Endothelial cell of umbilical vein (primary cell): ENCODE measurements around the gene RELN. TPM values are rescaled to one million over a fixed set of nuclear protein-coding genes. Genes with fewer than 3 reads are reported as not detected.

Experiments
- BruUV-seq: library from RNA; stranded (reverse); fragments of 400-500 nt; replicated peaks from 2 replicates; lab custom pipeline; 2021; lab: Mats Ljungman, UMichigan
- CTCF ChIA-PET: fragments of 300-600, 350-600 bp; sonication (Branson Sonifier 250); formaldehyde crosslinking; loops from one replicate; lab custom pipeline; 2021; ENCODE audit warnings: antibody characterized with exemption, inconsistent platforms; lab: Charles Lee
- POLR2A ChIA-PET: fragments of 300-600, 350-600 bp; sonication (Branson Sonifier 250); formaldehyde crosslinking; loops from one replicate; lab custom pipeline; 2021; ENCODE audit warnings: antibody characterized with exemption, inconsistent platforms; lab: Charles Lee
- DNase-seq: peaks from one replicate; pipeline ENCODE4 v3.0.0-alpha.2; 2011; ENCODE audit warnings: low read depth, low spot score
- FAIRE-seq: peaks from 2 replicates; lab custom pipeline; 2011; peaks lifted over from hg19 to GRCh38; lab: Jason Lieb, UNC
- H2AFZ ChIP-seq: 2 replicates; pipeline ENCODE4 v1.6.0; 2012; ENCODE audit warnings: low read depth, low read length, control low read depth, inconsistent platforms
- H3K27ac ChIP-seq: 2 replicates; pipeline ENCODE4 v1.5.1; 2011; ENCODE audit warnings: low read depth, mild to moderate bottlenecking, control low read depth, low read length, moderate library complexity; ENCODE audit not compliant: insufficient read depth
- H3K27me3 ChIP-seq, 2 experiments: 2 replicates each; pipeline versions ENCODE4 v1.6.0 to v1.6.1; 2011; ENCODE audit warnings: low read length in 2 of 2, mixed read lengths in 1 of 2; ENCODE audit not compliant: control insufficient read depth in 2 of 2, insufficient read depth in 2 of 2
- H3K36me3 ChIP-seq, 2 experiments: 2 replicates in 1 of 2; 3 replicates in 1 of 2; pipeline ENCODE4 v1.5.1; 2011; ENCODE audit warnings: low read length in 2 of 2, mild to moderate bottlenecking in 1 of 2, moderate library complexity in 1 of 2; ENCODE audit not compliant: control insufficient read depth in 2 of 2, insufficient read depth in 2 of 2; ENCODE audit errors: extremely low read depth in 1 of 2
- H3K4me1 ChIP-seq: 3 replicates; pipeline ENCODE4 v1.5.1; 2011; ENCODE audit warnings: mild to moderate bottlenecking, low read length; ENCODE audit not compliant: control insufficient read depth, insufficient read depth; ENCODE audit errors: extremely low read depth
- H3K4me2 ChIP-seq: 2 replicates; pipeline ENCODE4 v1.6.1; 2011; ENCODE audit warnings: low read length, control low read depth, mixed read lengths; ENCODE audit not compliant: insufficient read depth
- H3K4me3 ChIP-seq, 3 experiments: fragments of 200-600 bp in 1 of 3; sonication (generic), shearing (Covaris generic) in 1 of 3; replicated peaks in 1 of 3; 2 replicates each; pipeline ENCODE4 v1.5.1; 2011 to 2016; ENCODE audit warnings: control low read depth in 3 of 3, low read length in 3 of 3, mild to moderate bottlenecking in 2 of 3, inconsistent platforms in 1 of 3, low read depth in 1 of 3, moderate library complexity in 1 of 3; ENCODE audit not compliant: insufficient read depth in 1 of 3
- H3K79me2 ChIP-seq: 2 replicates; pipeline ENCODE4 v1.6.0; 2012; ENCODE audit warnings: low read length, inconsistent platforms; ENCODE audit not compliant: control insufficient read depth, insufficient read depth
- H3K9ac ChIP-seq: replicated peaks from 2 replicates; pipeline ENCODE3; 2011; ENCODE audit warnings: low read length, control low read depth; ENCODE audit not compliant: insufficient read depth; ENCODE audit errors: extremely low read depth
- H3K9me1 ChIP-seq: replicated peaks from 3 replicates; pipeline ENCODE4 v1.6.0; 2011; ENCODE audit warnings: mild to moderate bottlenecking, low read length; ENCODE audit not compliant: control insufficient read depth, insufficient read depth; ENCODE audit errors: extremely low read depth
- H3K9me3 ChIP-seq: replicated peaks from 2 replicates; pipeline ENCODE4 v1.5.1; 2012; ENCODE audit warnings: low read length, inconsistent platforms; ENCODE audit not compliant: control insufficient read depth, insufficient read depth
- H4K20me1 ChIP-seq: replicated peaks from 2 replicates; pipeline ENCODE3; 2011; ENCODE audit warnings: mild to moderate bottlenecking, low read length; ENCODE audit not compliant: control insufficient read depth, insufficient read depth; ENCODE audit errors: extremely low read depth
- EZH2 ChIP-seq: IDR thresholded peaks from 2 replicates; pipeline ENCODE4 v1.6.1; 2012; ENCODE audit warnings: borderline replicate concordance, low read depth, mild to moderate bottlenecking, moderate library complexity, low read length, inconsistent platforms; ENCODE audit not compliant: severe bottlenecking
- FOS ChIP-seq: IDR thresholded peaks from 2 replicates; pipeline ENCODE4 v1.6.1; 2011; ENCODE audit warnings: mild to moderate bottlenecking, low read length, moderate library complexity, borderline replicate concordance; ENCODE audit not compliant: insufficient read depth
- GATA2 ChIP-seq: IDR thresholded peaks from 2 replicates; pipeline ENCODE4 v1.7.0; 2011; ENCODE audit warnings: low read depth, mild to moderate bottlenecking, moderate library complexity, mixed read lengths, low read length; ENCODE audit not compliant: insufficient read length, insufficient read depth
- JUN ChIP-seq: IDR thresholded peaks from 2 replicates; pipeline ENCODE4 v1.6.1; 2011; ENCODE audit warnings: borderline replicate concordance, low read depth; ENCODE audit not compliant: insufficient read length, insufficient read depth
- MYC ChIP-seq: IDR thresholded peaks from one replicate; pipeline ENCODE4 v1.6.1; 2011; ENCODE audit warnings: mild to moderate bottlenecking, low read depth, low read length
- POLR2A ChIP-seq: IDR thresholded peaks from 2 replicates; pipeline ENCODE4 v1.6.1; 2012; ENCODE audit warnings: low read depth, mild to moderate bottlenecking, control low read depth, low read length
- POLR2AphosphoS5 ChIP-seq: IDR thresholded peaks from 2 replicates; pipeline ENCODE4 v1.6.1; 2012; ENCODE audit warnings: low read depth, mild to moderate bottlenecking, control low read depth, low read length, moderate library complexity; ENCODE audit not compliant: insufficient read depth
- dilution Hi-C: fragments of 300-500 bp; cut with MboI; formaldehyde crosslinking; loops from one replicate; pipeline ENCODE4 v1.15.0; 2019; ENCODE audit warnings: low sequenced_read_pairs; ENCODE audit not compliant: extremely low pct_ligation_motif_present
- intact Hi-C: fragments of 100-400 bp; cut with micrococcal nuclease; formaldehyde crosslinking; loops from one replicate; pipeline ENCODE4 v1.10.0; 2022
- polyA plus RNA-seq, 4 experiments: library from polyadenylated mRNA; depleted of rRNA in 3 of 4; stranded (reverse) in 3 of 4; unstranded in 1 of 4; fragments of >200 nt; gene quantifications; 2 replicates each; pipeline versions ENCODE4 v1.2.1 to v1.2.3, GENCODE V29; 2011 to 2012; ENCODE audit warnings: missing spikeins in 1 of 4
- total RNA-seq: library from RNA; stranded (reverse); gene quantifications from 2 replicates; pipeline ENCODE4 v1.2.3, GENCODE V29; 2021
- TF ChIP-seq, protein P1 (sequence below): IDR thresholded peaks from 2 replicates; pipeline ENCODE4 v1.6.1; 2011; ENCODE audit not compliant: insufficient read depth, insufficient read length
- TF ChIP-seq, protein P2 (sequence below), 2 donors: IDR thresholded peaks; 1 replicate in 1 of 2; 2 replicates in 1 of 2; pipeline ENCODE4 v1.5.1; 2011; ENCODE audit warnings: low read length in 2 of 2, mild to moderate bottlenecking in 2 of 2, moderate library complexity in 2 of 2, control low read depth in 1 of 2, inconsistent platforms in 1 of 2, low read depth in 1 of 2; ENCODE audit not compliant: insufficient read depth in 1 of 2; ENCODE audit errors: extremely low read depth in 1 of 2

The RELN gene
- total and polyA plus RNA-seq, 2 donors (not counting 3 experiments of a cell fraction or from before 2014, with no cell fraction given): 0.15 to 0.22 TPM

DNA sequence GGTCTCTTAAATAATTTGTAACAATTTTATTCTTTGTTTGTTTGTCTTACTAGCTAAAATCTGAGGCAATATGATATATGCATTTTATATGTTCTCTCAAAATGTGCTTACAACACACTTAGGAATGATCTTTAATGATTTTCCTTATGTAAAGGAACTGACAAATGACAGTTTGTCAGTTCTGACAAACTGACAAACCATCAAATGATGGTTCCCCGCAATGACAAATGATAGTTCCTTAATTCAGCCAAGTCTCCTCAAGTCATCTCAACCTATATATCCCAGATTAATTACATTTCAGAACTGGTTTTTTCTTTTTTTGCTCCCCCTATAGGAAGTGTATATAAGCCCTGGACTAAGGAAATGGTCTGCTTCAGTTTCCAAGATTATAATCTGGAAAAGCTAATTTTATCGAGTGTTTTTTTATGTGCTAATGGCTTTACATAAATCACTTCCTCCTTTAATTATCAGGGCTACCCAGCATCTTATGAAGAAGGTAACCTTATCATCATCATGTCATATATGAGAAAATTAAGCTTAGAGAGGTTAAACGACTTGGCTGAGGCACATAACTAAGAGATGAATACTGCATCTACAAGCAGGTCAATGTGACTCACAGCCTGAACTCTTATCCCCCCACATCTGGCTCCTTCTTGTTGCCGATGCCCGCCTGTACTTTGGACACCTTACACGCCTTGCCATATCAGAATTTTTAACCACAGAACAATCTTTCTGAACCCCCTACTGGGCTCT, 75.1 kb downstream of the RELN start:
- no peak for TF ChIP-seq GATA2
- TF ChIP-seq POLR2A: no peak
- no peak for TF ChIP-seq FOS
- TF ChIP-seq, protein P1, sequence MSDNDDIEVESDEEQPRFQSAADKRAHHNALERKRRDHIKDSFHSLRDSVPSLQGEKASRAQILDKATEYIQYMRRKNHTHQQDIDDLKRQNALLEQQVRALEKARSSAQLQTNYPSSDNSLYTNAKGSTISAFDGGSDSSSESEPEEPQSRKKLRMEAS: no peak
- TF ChIP-seq POLR2AphosphoS5: no peak
- TF ChIP-seq, protein P2, sequence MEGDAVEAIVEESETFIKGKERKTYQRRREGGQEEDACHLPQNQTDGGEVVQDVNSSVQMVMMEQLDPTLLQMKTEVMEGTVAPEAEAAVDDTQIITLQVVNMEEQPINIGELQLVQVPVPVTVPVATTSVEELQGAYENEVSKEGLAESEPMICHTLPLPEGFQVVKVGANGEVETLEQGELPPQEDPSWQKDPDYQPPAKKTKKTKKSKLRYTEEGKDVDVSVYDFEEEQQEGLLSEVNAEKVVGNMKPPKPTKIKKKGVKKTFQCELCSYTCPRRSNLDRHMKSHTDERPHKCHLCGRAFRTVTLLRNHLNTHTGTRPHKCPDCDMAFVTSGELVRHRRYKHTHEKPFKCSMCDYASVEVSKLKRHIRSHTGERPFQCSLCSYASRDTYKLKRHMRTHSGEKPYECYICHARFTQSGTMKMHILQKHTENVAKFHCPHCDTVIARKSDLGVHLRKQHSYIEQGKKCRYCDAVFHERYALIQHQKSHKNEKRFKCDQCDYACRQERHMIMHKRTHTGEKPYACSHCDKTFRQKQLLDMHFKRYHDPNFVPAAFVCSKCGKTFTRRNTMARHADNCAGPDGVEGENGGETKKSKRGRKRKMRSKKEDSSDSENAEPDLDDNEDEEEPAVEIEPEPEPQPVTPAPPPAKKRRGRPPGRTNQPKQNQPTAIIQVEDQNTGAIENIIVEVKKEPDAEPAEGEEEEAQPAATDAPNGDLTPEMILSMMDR (IDR thresholded peaks at IDR 0.05; ENCODE audit: extremely low read depth in 1 of 2, insufficient read depth in 1 of 2, low read depth in 1 of 2, low read length in 2 of 2): no peak
- no peak for TF ChIP-seq JUN
- no peak for TF ChIP-seq EZH2
- TF ChIP-seq MYC: no peak
- FAIRE-seq (no peak), DNase-seq (no peak)
- no peak overlapping the region for H3K4me3 ChIP-seq
- intact Hi-C loops (no loop called here), dilution Hi-C loops (no loop called here)
- peaks cover 0 to 3% of the 10 kb centered on the region in 2 experiments for H3K27me3 ChIP-seq
- no peaks in the 10 kb centered on the region for H3K4me1 ChIP-seq
- H3K36me3 ChIP-seq: no peaks in the 10 kb centered on the region
- no TSS peak for BruUV-seq
- no peak overlapping the region for H2AFZ ChIP-seq
- no peak overlapping the region for H3K9ac ChIP-seq
- POLR2A ChIA-PET: no interaction called here
- no peaks in the 10 kb centered on the region for H3K9me3 ChIP-seq
- CTCF ChIA-PET: no interaction called here
- no peaks in the 10 kb centered on the region for H3K9me1 ChIP-seq
- no peaks in the 10 kb centered on the region for H4K20me1 ChIP-seq
- H3K27ac ChIP-seq: no peak overlapping the region
- H3K4me2 ChIP-seq: no peak overlapping the region
- no peaks in the 10 kb centered on the region for H3K79me2 ChIP-seq
